Nephron progenitor cell (in vitro differentiated cells): Measurements from ENCODE around the gene FNIP2.
A peak's percentile ranks its signal among the peaks of the same experiment; 100 is the strongest.

Experiments used
- DNase-seq: peaks from one replicate; pipeline ENCODE4 v3.0.0; 2021
- H3K27ac Mint-ChIP-seq: 2 replicates; pipeline ENCODE4 v1.8.0; 2021; ENCODE audit warnings: mild to moderate bottlenecking, moderate library complexity, mixed read lengths
- H3K27me3 Mint-ChIP-seq: 2 replicates; pipeline ENCODE4 v1.8.0; 2021; ENCODE audit warnings: mild to moderate bottlenecking, low read depth, mixed read lengths; ENCODE audit not compliant: poor library complexity
- H3K36me3 Mint-ChIP-seq: 2 replicates; pipeline ENCODE4 v1.8.0; 2021; ENCODE audit warnings: low read depth, mixed read lengths
- H3K4me1 Mint-ChIP-seq: 2 replicates; pipeline ENCODE4 v1.8.0; 2021; ENCODE audit warnings: mixed read lengths
- H3K4me3 Mint-ChIP-seq: 2 replicates; pipeline ENCODE4 v1.8.0; 2021; ENCODE audit warnings: mild to moderate bottlenecking, moderate library complexity, mixed read lengths
- H3K9me3 Mint-ChIP-seq: 2 replicates; pipeline ENCODE4 v1.8.0; 2021; ENCODE audit warnings: mild to moderate bottlenecking, moderate library complexity, mixed read lengths
- CTCF ChIP-seq: fragments of 200-600 bp; sonication (generic); IDR thresholded peaks from 2 replicates; pipeline ENCODE4 v1.5.0; 2021; ENCODE audit warnings: antibody characterized with exemption

FNIP2 gene

DNA sequence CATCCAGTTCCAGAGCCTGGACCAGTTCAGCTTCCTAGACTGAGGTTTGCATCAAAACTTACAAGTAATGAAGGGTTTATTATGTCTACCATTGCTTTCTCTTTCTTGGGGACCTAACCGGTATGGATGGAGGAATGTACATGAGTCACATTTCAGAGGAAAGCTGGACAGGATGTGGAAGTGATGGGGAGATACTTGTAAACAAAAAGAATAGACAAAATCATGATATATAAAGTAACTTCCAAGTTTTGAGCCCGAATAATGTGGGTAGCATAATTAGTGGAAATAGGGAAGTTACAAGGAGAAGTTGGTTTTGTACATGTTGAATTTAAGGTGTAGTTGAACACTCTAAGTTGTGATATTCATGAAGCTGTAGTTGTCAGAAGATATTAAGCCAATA lies 15.0 kb downstream of the FNIP2 start:
- Mint-ChIP-seq H3K27me3 (peaks cover 3% of the 10 kb centered on the region), H3K27ac (peak overlapping the region; percentile 90), H3K4me3 (no peak overlapping the region), H3K36me3 (no peaks in the 10 kb centered on the region), H3K9me3 (peaks cover 4% of the 10 kb centered on the region), H3K4me1 (peaks cover 64% of the 10 kb centered on the region)
- DNase-seq: no peak
- TF ChIP-seq CTCF: no peak

DNA sequence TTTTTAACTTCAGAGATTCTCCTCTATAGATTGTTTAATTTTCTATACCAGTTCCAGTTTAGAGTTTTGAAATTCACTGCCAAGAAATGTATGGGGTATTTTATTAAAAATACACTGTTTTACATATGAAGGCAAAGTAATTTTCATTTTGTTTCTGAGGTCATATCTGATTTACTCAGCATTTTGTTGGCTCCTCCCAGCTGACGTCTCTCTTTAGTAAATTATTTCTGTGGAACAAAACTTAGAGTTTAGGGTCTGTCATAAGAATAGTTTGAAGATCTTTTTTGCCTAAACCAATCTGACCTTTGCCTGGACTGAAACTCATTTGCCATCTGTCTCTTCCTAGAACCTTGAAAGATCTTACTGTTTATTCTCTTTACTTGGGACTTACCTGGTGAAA lies 16.9 kb downstream of the FNIP2 start:
- Mint-ChIP-seq H3K36me3 (no peaks in the 10 kb centered on the region), H3K4me3 (no peak overlapping the region), H3K4me1 (peaks cover 68% of the 10 kb centered on the region), H3K9me3 (peaks cover 4% of the 10 kb centered on the region), H3K27ac (peak overlapping the region; percentile 18), H3K27me3 (peaks cover 3% of the 10 kb centered on the region)
- TF ChIP-seq CTCF: no peak
- no peak for DNase-seq

- H3K4me1 Mint-ChIP-seq: peaks cover 63% of the 10 kb centered on the region
- peaks cover 3% of the 10 kb centered on the region for H3K27me3 Mint-ChIP-seq
Measured at GRCh38 chr4:158786121-158786601, 17.3 kb downstream of the FNIP2 start.

DNA sequence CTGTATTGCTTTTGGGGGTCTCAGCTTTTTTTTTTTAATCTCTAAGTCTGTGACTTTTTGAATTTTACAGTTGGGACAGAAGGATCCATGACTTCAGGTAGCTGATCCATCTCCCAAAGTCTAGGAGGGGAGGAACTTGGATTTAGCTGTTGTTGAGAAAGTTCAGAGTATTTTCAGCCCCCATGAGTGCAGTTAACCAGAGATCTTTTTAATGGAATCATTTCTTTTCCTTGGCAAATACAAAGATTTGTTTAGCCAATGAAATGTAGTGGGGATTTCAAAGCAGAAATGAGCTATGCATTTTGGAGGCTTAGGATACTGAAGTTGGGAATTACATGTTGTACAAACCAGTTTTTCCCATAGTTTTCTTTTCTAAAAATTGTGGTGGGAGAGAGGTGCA lies 18.1 kb downstream of the FNIP2 start:
- no peaks in the 10 kb centered on the region for H3K36me3 Mint-ChIP-seq
- H3K27me3 Mint-ChIP-seq: peaks cover 3% of the 10 kb centered on the region
- TF ChIP-seq CTCF: no peak
- H3K27ac Mint-ChIP-seq: peak overlapping the region; percentile 40
- no peak overlapping the region for H3K4me3 Mint-ChIP-seq
- H3K4me1 Mint-ChIP-seq: peaks cover 60% of the 10 kb centered on the region
- H3K9me3 Mint-ChIP-seq: peaks cover 4% of the 10 kb centered on the region
- no peak for DNase-seq

More at GRCh38 chr4:158786121-158786601, 17.3 kb downstream of the FNIP2 start:
- H3K27ac Mint-ChIP-seq: peak overlapping the region; percentile 40
- H3K4me3 Mint-ChIP-seq: no peak overlapping the region
- H3K36me3 Mint-ChIP-seq: no peaks in the 10 kb centered on the region
- peaks cover 4% of the 10 kb centered on the region for H3K9me3 Mint-ChIP-seq
- TF ChIP-seq CTCF: no peak
- no peak for DNase-seq

GRCh38 chr4:158787709-158788475 lies 19.1 kb downstream of the FNIP2 start:
- TF ChIP-seq CTCF: no peak
- peaks cover 3% of the 10 kb centered on the region for H3K27me3 Mint-ChIP-seq
- H3K9me3 Mint-ChIP-seq: peaks cover 4% of the 10 kb centered on the region
- no peak overlapping the region for H3K4me3 Mint-ChIP-seq
- no peak overlapping the region for H3K27ac Mint-ChIP-seq
- peaks cover 55% of the 10 kb centered on the region for H3K4me1 Mint-ChIP-seq
- no peak for DNase-seq
- H3K36me3 Mint-ChIP-seq: no peaks in the 10 kb centered on the region

DNA sequence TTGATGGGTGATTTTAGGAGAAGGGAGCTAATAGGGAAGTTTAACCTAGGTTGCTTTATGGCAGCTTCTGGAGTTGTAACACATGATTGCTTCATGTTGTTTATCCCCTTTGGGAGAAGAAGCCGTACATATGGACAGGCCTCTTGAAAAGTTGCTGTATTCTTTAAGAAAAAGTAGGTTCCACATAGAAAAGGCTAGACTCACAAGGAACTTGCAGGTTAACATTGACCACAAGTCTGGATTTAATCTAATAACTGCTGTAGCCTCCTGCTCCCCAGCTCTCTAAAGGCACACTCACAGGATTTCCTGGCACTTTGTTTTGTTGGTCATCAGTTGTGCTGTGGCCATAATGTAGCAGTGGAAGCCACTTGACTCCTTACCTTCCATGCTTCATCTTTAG lies 19.7 kb downstream of the FNIP2 start:
- Mint-ChIP-seq H3K27me3 (peaks cover 3% of the 10 kb centered on the region), H3K4me1 (peaks cover 55% of the 10 kb centered on the region), H3K4me3 (no peak overlapping the region), H3K36me3 (no peaks in the 10 kb centered on the region), H3K9me3 (peaks cover 4% of the 10 kb centered on the region), H3K27ac (peak overlapping the region; percentile 46)
- no peak for TF ChIP-seq CTCF
- no peak for DNase-seq
